ENCODE measurements around the gene ATP2B2. TPM values are rescaled to one million over a fixed set of nuclear protein-coding genes. Genes with fewer than 3 reads are reported as not detected.

The ATP2B2 gene
- total and polyA plus RNA-seq, 8 donors, result 0.11 to 0.75 (median 0.21) TPM

DNA sequence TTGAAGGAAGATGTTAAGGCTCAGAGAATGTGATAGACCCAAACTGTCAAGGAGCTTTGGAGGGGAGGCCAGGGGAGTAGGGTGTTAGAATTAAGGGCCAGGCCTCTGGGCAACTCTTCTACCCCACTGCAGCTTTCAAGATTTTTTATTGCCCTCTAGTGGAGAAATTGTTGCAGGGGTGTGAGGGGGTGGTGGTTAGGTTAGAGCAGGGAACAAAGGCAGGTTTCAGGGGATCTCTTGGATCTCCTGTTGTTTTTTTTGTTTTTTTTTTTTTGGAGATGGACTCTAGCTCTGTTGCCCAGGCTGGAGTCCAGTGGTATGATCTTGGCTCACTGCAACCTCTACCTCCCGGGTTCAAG is 183.1 kb downstream of the ATP2B2 start:
- H3K4me1 ChIP-seq, result no peaks in the 10 kb centered on the region
- WGBS, 2 donors, result 74 to 92% methylated on average over 1 of the region's 1 CpG
- TF ChIP-seq, protein P1, sequence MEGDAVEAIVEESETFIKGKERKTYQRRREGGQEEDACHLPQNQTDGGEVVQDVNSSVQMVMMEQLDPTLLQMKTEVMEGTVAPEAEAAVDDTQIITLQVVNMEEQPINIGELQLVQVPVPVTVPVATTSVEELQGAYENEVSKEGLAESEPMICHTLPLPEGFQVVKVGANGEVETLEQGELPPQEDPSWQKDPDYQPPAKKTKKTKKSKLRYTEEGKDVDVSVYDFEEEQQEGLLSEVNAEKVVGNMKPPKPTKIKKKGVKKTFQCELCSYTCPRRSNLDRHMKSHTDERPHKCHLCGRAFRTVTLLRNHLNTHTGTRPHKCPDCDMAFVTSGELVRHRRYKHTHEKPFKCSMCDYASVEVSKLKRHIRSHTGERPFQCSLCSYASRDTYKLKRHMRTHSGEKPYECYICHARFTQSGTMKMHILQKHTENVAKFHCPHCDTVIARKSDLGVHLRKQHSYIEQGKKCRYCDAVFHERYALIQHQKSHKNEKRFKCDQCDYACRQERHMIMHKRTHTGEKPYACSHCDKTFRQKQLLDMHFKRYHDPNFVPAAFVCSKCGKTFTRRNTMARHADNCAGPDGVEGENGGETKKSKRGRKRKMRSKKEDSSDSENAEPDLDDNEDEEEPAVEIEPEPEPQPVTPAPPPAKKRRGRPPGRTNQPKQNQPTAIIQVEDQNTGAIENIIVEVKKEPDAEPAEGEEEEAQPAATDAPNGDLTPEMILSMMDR (IDR thresholded peaks at IDR 0.05), result no peak
- H3K9me3 ChIP-seq, result no peaks in the 10 kb centered on the region
- ATAC-seq, result no peak
- peaks cover 0 to 6% (median 0%) of the 10 kb centered on the region in 3 donors for H3K36me3 ChIP-seq
- no peaks in the 10 kb centered on the region for H3K27me3 ChIP-seq
- intact Hi-C loops (cut with DNase I), result no loop called here
- FAIRE-seq, result no peak
- no peak overlapping the region for H3K27ac ChIP-seq
- H3K4me3 ChIP-seq, result no peak overlapping the region
- DNase-seq, result no peak

DNA sequence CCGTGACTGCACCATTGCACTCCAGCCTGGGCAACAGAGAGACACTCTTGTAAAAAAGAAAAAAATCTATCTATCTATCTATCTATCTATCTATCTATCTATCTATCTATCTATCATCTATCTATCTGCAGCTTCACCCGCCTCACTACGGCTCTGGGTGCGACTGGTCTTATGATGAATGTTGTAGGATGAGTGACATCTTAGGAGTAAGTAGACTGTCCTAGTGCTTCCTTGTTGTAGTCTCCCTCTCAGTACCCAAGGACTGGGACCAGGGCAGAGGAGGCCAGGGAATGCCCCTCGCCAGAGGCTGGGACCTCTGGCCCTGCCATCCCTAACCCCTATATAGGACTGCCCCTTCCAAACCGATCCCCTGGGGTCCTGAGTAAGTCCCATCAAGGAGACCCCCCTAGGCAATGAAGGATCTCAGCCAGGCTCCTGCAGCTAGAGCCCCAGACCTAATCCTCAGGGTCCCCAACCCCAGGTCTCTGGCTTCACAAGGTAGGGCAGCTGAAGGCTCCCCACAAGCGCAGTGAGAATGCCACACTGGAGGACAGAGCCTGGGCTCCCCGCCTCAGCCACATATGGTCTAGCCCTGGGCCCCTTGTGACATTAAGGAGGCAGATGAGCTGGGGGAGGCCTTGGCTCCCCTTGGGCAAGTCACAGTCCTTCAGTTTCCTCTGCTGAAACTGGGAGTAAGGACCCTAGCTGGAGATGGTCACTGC is 183.6 kb downstream of the ATP2B2 start:
- WGBS, 2 donors, result 84 to 88% methylated on average over 8 of the region's 8 CpGs
- ATAC-seq, result no peak
- TF ChIP-seq, protein P1 (IDR thresholded peaks at IDR 0.05), result no peak
- no peak for DNase-seq
- Histone ChIP-seq H3K36me3 (peaks cover 0 to 7% (median 0%) of the 10 kb centered on the region in 3 donors), H3K4me3 (peak overlapping the region in 1 of 4 donors; percentile 91), H3K27ac (no peak overlapping the region), H3K27me3 (no peaks in the 10 kb centered on the region), H3K9me3 (no peaks in the 10 kb centered on the region), H3K4me1 (no peaks in the 10 kb centered on the region)
- intact Hi-C loops (cut with DNase I), result no loop called here
- FAIRE-seq, result no peak

DNA sequence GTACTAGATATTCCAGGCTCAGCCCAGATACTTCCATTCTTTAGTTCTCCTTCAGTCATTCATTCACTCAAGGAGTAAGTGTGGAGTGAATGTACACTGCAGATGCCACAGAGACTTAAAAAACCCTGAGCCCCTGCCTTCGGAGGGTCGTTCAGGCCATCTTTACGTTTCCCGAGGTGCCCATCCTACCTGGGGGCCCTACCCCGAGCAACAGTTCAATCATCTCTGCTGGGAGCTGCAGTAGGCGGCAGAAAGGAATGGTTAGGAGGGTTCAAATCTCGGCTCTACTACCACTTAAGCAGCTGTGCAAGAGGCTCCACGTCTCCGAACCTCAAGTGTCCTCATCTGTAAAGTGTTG is 185.1 kb downstream of the ATP2B2 start:
- ATAC-seq (peak in 3 of 4 donors; percentile 4 to 9 (median 6)), FAIRE-seq (no peak), DNase-seq (no peak)
- WGBS, 2 donors, result 0 to 1% methylated on average over 9 of the region's 9 CpGs
- no peaks in the 10 kb centered on the region for H3K4me1 ChIP-seq
- H3K36me3 ChIP-seq, result peaks cover 0 to 16% (median under 1%) of the 10 kb centered on the region in 3 donors
- H3K27me3 ChIP-seq, result no peaks in the 10 kb centered on the region
- H3K4me3 ChIP-seq, result peak overlapping the region; percentile 66 to 98 (median 94)
- peak overlapping the region; percentile 73 to 79 (median 78) for H3K27ac ChIP-seq
- intact Hi-C loops (cut with DNase I), result no loop called here
- no peaks in the 10 kb centered on the region for H3K9me3 ChIP-seq
- TF ChIP-seq, protein P1 (IDR thresholded peaks at IDR 0.05), result no peak

DNA sequence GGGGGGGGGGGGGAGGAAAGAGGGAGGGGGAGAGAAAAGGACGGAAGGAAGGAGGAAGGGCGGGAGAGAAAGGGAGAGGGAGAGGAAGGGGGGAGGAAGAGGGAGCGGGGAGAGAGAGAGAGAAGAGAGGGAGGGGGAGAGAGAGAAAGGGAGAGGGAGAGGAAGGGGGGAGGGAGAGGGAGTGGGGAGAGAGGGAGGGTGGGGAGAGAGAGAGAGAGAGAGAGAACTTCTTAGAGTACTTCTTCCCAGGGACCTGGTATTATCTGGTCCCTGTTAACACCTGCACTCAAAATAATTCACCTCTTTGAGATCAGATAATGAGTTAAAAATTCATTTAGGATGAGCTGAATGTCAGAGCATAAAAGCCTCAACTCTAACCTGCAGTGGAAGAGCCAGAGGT is 185.6 kb downstream of the ATP2B2 start:
- no peak for ATAC-seq
- H3K4me3 ChIP-seq, result peak overlapping the region; percentile 66 to 98 (median 94)
- 2 to 6% methylated on average over 3 of the region's 3 CpGs for WGBS, 2 donors
- H3K4me1 ChIP-seq, result no peaks in the 10 kb centered on the region
- H3K27ac ChIP-seq, result no peak overlapping the region
- DNase-seq, result no peak
- TF ChIP-seq, protein P1 (IDR thresholded peaks at IDR 0.05), result no peak
- H3K36me3 ChIP-seq, result peaks cover 0 to 21% (median 5%) of the 10 kb centered on the region in 3 donors
- FAIRE-seq, result no peak
- intact Hi-C loops (cut with DNase I), result no loop called here
- H3K9me3 ChIP-seq, result no peaks in the 10 kb centered on the region
- H3K27me3 ChIP-seq, result no peaks in the 10 kb centered on the region

DNA sequence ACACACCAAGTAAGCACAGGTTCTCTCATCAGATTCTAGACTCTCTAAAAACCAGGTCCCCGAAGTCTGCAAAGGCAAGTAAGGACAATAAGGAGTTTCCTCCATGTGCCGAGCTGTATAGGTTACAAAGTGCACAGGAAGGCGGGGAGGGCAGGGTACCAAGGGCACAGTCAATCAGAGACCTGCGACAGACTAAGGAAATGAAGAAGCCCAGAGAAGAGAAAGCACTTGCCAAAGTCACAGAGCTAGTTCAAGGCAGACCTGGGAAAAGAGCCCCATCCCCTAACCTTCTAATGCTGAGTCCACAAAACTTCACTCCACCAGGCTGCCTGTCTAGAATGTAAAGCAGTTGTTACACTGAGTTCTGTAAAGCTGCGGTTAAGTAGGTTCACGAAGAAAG is 186.1 kb downstream of the ATP2B2 start:
- ATAC-seq (no peak), DNase-seq (no peak), FAIRE-seq (no peak)
- Histone ChIP-seq H3K4me3 (peak overlapping the region in 1 of 4 donors; percentile 66), H3K9me3 (no peaks in the 10 kb centered on the region), H3K27ac (no peak overlapping the region), H3K27me3 (no peaks in the 10 kb centered on the region), H3K36me3 (peaks cover 0 to 26% (median 11%) of the 10 kb centered on the region in 3 donors), H3K4me1 (no peaks in the 10 kb centered on the region)
- TF ChIP-seq, protein P1 (IDR thresholded peaks at IDR 0.05), result no peak
- 29 to 34% methylated on average over 6 of the region's 6 CpGs for WGBS, 2 donors
- intact Hi-C loops (cut with DNase I), result no loop called here

All from pancreas (tissue), 10 donors.